CD4-positive, CD25-positive, alpha-beta regulatory T cell (primary cell): Measurements from ENCODE around the gene ACBD3. TPM values are rescaled to one million over a fixed set of nuclear protein-coding genes. Genes with fewer than 3 reads are reported as not detected.

Experiments used
- ATAC-seq, 2 donors: fragments of 150-1000 bp; cut with Tn5 transposase; one replicate each; pipeline ENCODE4 v1.10.0; 2021; ENCODE audit warnings: low read depth in 2 of 2, moderate number of reproducible peaks in 2 of 2, moderate library complexity in 1 of 2
- DNase-seq, 3 donors: peaks; one replicate each; pipeline versions ENCODE4 v3.0.0 to v3.0.0-alpha.2; 2012 to 2022; ENCODE audit warnings: mixed read lengths in 1 of 3
- H3K27ac ChIP-seq: one replicate; pipeline ENCODE4 v1.7.0; 2013; ENCODE audit warnings: mild to moderate bottlenecking, low read length; ENCODE audit not compliant: insufficient read depth, poor library complexity, severe bottlenecking
- H3K27me3 ChIP-seq: one replicate; pipeline ENCODE4 v1.7.0; 2013; ENCODE audit warnings: low read length; ENCODE audit not compliant: control insufficient read depth, insufficient read depth
- H3K36me3 ChIP-seq: one replicate; pipeline ENCODE4 v1.7.0; 2013; ENCODE audit warnings: mild to moderate bottlenecking, low read length, moderate library complexity; ENCODE audit not compliant: control insufficient read depth, insufficient read depth
- H3K4me1 ChIP-seq: 2 replicates; pipeline ENCODE4 v1.7.0; 2013; ENCODE audit warnings: mild to moderate bottlenecking, low read length; ENCODE audit not compliant: insufficient read depth, control insufficient read depth, poor library complexity, severe bottlenecking
- H3K4me3 ChIP-seq: one replicate; pipeline ENCODE4 v1.7.0; 2013; ENCODE audit warnings: low read depth, mild to moderate bottlenecking, low read length, moderate library complexity
- H3K9me3 ChIP-seq, 2 experiments: 1 replicate in 1 of 2; 2 replicates in 1 of 2; pipeline ENCODE4 v1.7.0; 2013; ENCODE audit warnings: low read length in 2 of 2, mild to moderate bottlenecking in 1 of 2, moderate library complexity in 1 of 2; ENCODE audit not compliant: control insufficient read depth in 2 of 2
- H3K27ac Mint-ChIP-seq, 3 donors: one replicate each; pipeline ENCODE4 v1.8.0; 2020 to 2022; ENCODE audit warnings: mild to moderate bottlenecking in 3 of 3, mixed read lengths in 3 of 3, moderate library complexity in 2 of 3
- H3K27me3 Mint-ChIP-seq: one replicate; pipeline ENCODE4 v1.8.0; 2022; ENCODE audit warnings: mild to moderate bottlenecking, mixed read lengths
- H3K36me3 Mint-ChIP-seq: one replicate; pipeline ENCODE4 v1.8.0; 2020; ENCODE audit warnings: mixed read lengths
- H3K4me1 Mint-ChIP-seq, 4 donors: one replicate each; pipeline ENCODE4 v1.8.0; 2020 to 2022; ENCODE audit warnings: mixed read lengths in 4 of 4, mild to moderate bottlenecking in 1 of 4
- H3K4me3 Mint-ChIP-seq, 4 donors: one replicate each; pipeline ENCODE4 v1.8.0; 2020 to 2022; ENCODE audit warnings: mild to moderate bottlenecking in 4 of 4, mixed read lengths in 4 of 4, moderate library complexity in 3 of 4
- H3K9me3 Mint-ChIP-seq, 7 donors: one replicate each; pipeline ENCODE4 v1.8.0; 2020 to 2022; ENCODE audit warnings: mixed read lengths in 7 of 7, mild to moderate bottlenecking in 3 of 7, moderate library complexity in 2 of 7
- polyA plus RNA-seq, 4 donors: library from polyadenylated mRNA; unstranded; fragments of 300-500 nt; fragmentation: Illumina TruSeq; gene quantifications; one replicate each; pipeline ENCODE4 v1.2.3, GENCODE V29; 2021
- total RNA-seq: library from RNA; stranded (reverse); gene quantifications from one replicate; pipeline ENCODE4 v1.2.3, GENCODE V29; 2022

The ACBD3 gene
- total and polyA plus RNA-seq, 5 donors from 2014 or later: 14.7 to 29.6 (median 20.0) TPM

DNA sequence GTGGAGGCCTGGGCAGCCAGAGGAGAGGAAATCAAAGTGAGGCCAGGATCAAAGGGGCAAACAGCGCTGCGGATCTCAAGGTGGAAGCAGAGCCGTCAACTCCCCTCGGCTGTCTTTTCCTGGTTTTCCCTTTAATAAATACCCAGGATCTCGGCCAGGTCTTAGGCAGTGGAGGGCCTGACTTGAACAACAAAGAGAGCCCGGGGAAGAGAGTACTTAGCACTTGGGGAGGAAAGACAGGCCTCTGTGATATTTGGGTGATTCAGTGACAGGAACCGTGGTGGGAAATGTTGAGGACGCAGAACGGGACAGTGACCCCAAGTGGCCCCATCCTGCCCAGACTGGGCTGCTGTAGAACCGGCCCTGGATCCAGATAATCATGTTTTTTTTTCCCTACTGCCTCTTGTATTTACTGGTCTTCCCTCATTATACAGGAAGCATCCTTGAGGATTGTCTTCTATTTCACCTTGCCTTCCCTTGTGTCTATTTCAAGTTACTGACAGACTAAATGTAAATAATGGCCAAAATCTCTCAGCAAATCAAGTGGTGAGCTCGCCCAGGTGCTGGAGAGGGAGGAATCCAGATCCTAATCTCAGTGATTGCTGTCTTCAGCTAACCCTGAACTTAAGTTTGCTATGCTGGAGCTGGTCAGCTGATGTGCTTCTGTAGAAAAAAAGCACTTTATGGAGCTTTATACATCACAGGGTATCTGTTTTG is 34.1 kb upstream of the ACBD3 start:
- peak overlapping the region in 1 of 4 donors; percentile 2 for H3K4me3 Mint-ChIP-seq
- Histone ChIP-seq H3K27me3 (peaks cover 10% of the 10 kb centered on the region), H3K27ac (no peak overlapping the region), H3K9me3 (no peaks in the 10 kb centered on the region), H3K4me1 (peaks cover 12% of the 10 kb centered on the region), H3K4me3 (no peak overlapping the region), H3K36me3 (no peaks in the 10 kb centered on the region)
- H3K27me3 Mint-ChIP-seq: peaks cover 62% of the 10 kb centered on the region
- peaks cover 0 to 10% (median 1%) of the 10 kb centered on the region in 4 donors for H3K4me1 Mint-ChIP-seq
- no peaks in the 10 kb centered on the region for H3K9me3 Mint-ChIP-seq
- H3K36me3 Mint-ChIP-seq: no peaks in the 10 kb centered on the region
- ATAC-seq (no peak), DNase-seq (no peak)
- no peak overlapping the region for H3K27ac Mint-ChIP-seq

- no peak overlapping the region for H3K27ac Mint-ChIP-seq
- no peak overlapping the region for H3K27ac ChIP-seq
- H3K9me3 ChIP-seq: no peaks in the 10 kb centered on the region
- ATAC-seq: no peak
- H3K4me1 Mint-ChIP-seq: peaks cover 0 to 6% (median 0%) of the 10 kb centered on the region in 4 donors
- H3K4me3 ChIP-seq: no peak overlapping the region
- peaks cover 7% of the 10 kb centered on the region for H3K27me3 ChIP-seq
- H3K36me3 ChIP-seq: no peaks in the 10 kb centered on the region
- H3K36me3 Mint-ChIP-seq: no peaks in the 10 kb centered on the region
- no peaks in the 10 kb centered on the region for H3K4me1 ChIP-seq
- H3K9me3 Mint-ChIP-seq: no peaks in the 10 kb centered on the region
- no peak overlapping the region for H3K4me3 Mint-ChIP-seq
- peaks cover 44% of the 10 kb centered on the region for H3K27me3 Mint-ChIP-seq
- DNase-seq: no peak
Measured at GRCh38 chr1:226217273-226217672, 30.7 kb upstream of the ACBD3 start.

DNA sequence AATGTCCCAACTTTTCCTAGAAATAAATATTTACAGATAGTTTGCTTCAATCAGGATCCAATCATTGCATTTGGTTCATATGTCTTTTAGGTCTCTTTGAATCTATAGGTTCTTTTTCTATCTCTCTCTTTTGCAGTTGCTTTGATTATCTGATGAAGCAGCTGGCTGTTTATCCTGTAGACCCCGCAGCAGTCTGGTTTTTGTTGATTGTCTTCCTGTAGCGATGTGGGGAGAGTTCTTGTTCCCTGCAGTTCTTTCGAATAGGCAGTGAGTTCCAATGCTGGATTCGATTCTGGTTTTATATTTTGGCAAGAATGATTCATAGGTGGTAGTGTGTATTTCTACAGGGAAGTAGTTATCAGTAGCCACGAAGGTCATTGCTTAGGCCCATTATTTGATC is 29.5 kb upstream of the ACBD3 start:
- no peaks in the 10 kb centered on the region for H3K9me3 Mint-ChIP-seq
- H3K27ac Mint-ChIP-seq: no peak overlapping the region
- peaks cover 0 to 6% (median 0%) of the 10 kb centered on the region in 4 donors for H3K4me1 Mint-ChIP-seq
- no peaks in the 10 kb centered on the region for H3K36me3 Mint-ChIP-seq
- no peak overlapping the region for H3K4me3 Mint-ChIP-seq
- no peaks in the 10 kb centered on the region for H3K9me3 ChIP-seq
- no peak overlapping the region for H3K4me3 ChIP-seq
- H3K27me3 Mint-ChIP-seq: peaks cover 37% of the 10 kb centered on the region
- no peaks in the 10 kb centered on the region for H3K4me1 ChIP-seq
- H3K27me3 ChIP-seq: peaks cover 3% of the 10 kb centered on the region
- no peak overlapping the region for H3K27ac ChIP-seq
- no peaks in the 10 kb centered on the region for H3K36me3 ChIP-seq
- DNase-seq (no peak), ATAC-seq (no peak)

DNA sequence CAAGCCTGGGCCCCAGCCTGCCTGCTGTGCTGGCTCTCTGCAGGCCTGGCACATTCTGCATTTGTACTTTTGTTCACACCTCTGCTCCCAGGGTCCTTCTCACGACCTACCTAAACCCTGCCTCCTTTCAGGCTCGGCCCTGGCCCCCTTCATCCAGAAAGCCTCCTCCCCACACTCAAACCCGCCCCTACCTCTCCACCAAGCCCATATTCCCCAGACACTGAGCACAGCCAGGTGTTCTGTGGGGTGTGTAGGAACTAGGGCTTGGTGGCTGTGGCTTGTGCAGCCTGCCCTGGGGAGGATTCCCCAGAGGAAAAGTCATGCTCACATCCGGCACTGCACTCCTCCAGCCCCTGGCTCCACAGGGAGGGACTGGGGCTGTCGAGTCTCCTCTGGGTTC is 28.7 kb upstream of the ACBD3 start:
- Histone ChIP-seq H3K9me3 (no peaks in the 10 kb centered on the region), H3K4me1 (no peaks in the 10 kb centered on the region), H3K27me3 (no peaks in the 10 kb centered on the region), H3K27ac (no peak overlapping the region), H3K4me3 (no peak overlapping the region), H3K36me3 (no peaks in the 10 kb centered on the region)
- H3K36me3 Mint-ChIP-seq: no peaks in the 10 kb centered on the region
- peaks cover 33% of the 10 kb centered on the region for H3K27me3 Mint-ChIP-seq
- H3K4me1 Mint-ChIP-seq: peaks cover 0 to 6% (median 0%) of the 10 kb centered on the region in 4 donors
- no peak for ATAC-seq
- no peak for DNase-seq
- no peaks in the 10 kb centered on the region for H3K9me3 Mint-ChIP-seq
- no peak overlapping the region for H3K4me3 Mint-ChIP-seq
- no peak overlapping the region for H3K27ac Mint-ChIP-seq

GRCh38 chr1:226212545-226212944 is 26.0 kb upstream of the ACBD3 start:
- ATAC-seq (no peak), DNase-seq (no peak)
- H3K4me3 ChIP-seq: no peak overlapping the region
- no peak overlapping the region for H3K4me3 Mint-ChIP-seq
- no peaks in the 10 kb centered on the region for H3K9me3 Mint-ChIP-seq
- peaks cover 25% of the 10 kb centered on the region for H3K27me3 Mint-ChIP-seq
- peaks cover 0 to 6% (median 0%) of the 10 kb centered on the region in 4 donors for H3K4me1 Mint-ChIP-seq
- no peaks in the 10 kb centered on the region for H3K36me3 ChIP-seq
- H3K4me1 ChIP-seq: no peaks in the 10 kb centered on the region
- H3K36me3 Mint-ChIP-seq: no peaks in the 10 kb centered on the region
- H3K9me3 ChIP-seq: no peaks in the 10 kb centered on the region
- H3K27ac ChIP-seq: no peak overlapping the region
- H3K27me3 ChIP-seq: no peaks in the 10 kb centered on the region
- H3K27ac Mint-ChIP-seq: no peak overlapping the region

- no peak overlapping the region for H3K4me3 Mint-ChIP-seq
- H3K9me3 ChIP-seq: no peaks in the 10 kb centered on the region
- H3K4me1 ChIP-seq: no peaks in the 10 kb centered on the region
- H3K27ac Mint-ChIP-seq: no peak overlapping the region
- H3K4me1 Mint-ChIP-seq: peaks cover 0 to 6% (median 0%) of the 10 kb centered on the region in 4 donors
- no peaks in the 10 kb centered on the region for H3K36me3 ChIP-seq
- ATAC-seq (no peak), DNase-seq (no peak)
- no peaks in the 10 kb centered on the region for H3K27me3 ChIP-seq
- no peaks in the 10 kb centered on the region for H3K9me3 Mint-ChIP-seq
- no peak overlapping the region for H3K4me3 ChIP-seq
- peaks cover 18% of the 10 kb centered on the region for H3K27me3 Mint-ChIP-seq
- H3K27ac ChIP-seq: no peak overlapping the region
- no peaks in the 10 kb centered on the region for H3K36me3 Mint-ChIP-seq
Measured at GRCh38 chr1:226211181-226211821, 24.8 kb upstream of the ACBD3 start.

DNA sequence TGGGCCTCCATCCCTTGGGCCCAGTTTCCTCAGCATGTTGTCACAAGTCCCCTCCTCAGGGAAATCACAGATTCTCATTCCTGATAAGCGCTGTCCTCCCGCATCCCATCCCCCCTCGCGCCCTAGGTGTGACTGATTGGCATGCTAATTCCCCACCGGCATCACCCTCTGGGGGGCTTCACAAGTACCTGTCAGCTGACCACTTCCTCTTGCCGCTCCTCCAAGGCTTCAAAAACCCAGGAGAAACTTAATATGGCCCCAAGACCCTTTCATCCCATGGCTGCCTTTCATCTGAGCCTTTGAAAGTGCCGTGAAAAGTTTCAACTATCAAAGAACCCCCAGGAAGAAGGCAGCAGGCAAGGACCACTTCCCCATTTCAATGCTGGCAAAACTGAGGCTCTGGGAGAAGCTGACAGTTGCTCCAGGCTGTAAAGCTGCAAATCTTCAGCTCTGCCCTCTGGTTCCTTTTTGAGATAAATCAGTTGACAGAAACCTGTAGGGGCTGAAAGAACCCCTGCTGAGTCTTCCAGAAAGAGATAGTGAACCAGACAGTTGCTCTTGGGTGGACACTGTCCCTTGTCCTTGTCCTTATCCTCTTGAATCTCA is 24.1 kb upstream of the ACBD3 start:
- no peak overlapping the region for H3K4me3 Mint-ChIP-seq

More for the DNA sequence above, 24.1 kb upstream of the ACBD3 start:
- no peak overlapping the region for H3K4me3 ChIP-seq
- H3K36me3 ChIP-seq: no peaks in the 10 kb centered on the region
- DNase-seq: no peak
- Mint-ChIP-seq H3K27ac (no peak overlapping the region), H3K4me1 (peaks cover 0 to 4% (median 0%) of the 10 kb centered on the region in 4 donors), H3K27me3 (peaks cover 18% of the 10 kb centered on the region), H3K36me3 (no peaks in the 10 kb centered on the region), H3K9me3 (no peaks in the 10 kb centered on the region)
- no peak overlapping the region for H3K27ac ChIP-seq
- H3K9me3 ChIP-seq: no peaks in the 10 kb centered on the region
- H3K27me3 ChIP-seq: no peaks in the 10 kb centered on the region
- no peaks in the 10 kb centered on the region for H3K4me1 ChIP-seq
- ATAC-seq: no peak
